Fibroblast of the aortic adventitia (primary cell): ENCODE data around the gene NRXN3. TPM values are rescaled to one million over a fixed set of nuclear protein-coding genes. Genes with fewer than 3 reads are reported as not detected.

Experiments
- DNase-seq: peaks from one replicate; pipeline ENCODE4 v3.0.0-alpha.2; 2010; ENCODE audit warnings: low read depth
- H3K4me3 ChIP-seq: 2 replicates; pipeline ENCODE4 v1.5.1; 2011; ENCODE audit warnings: low read depth, mild to moderate bottlenecking, control low read depth, low read length, moderate library complexity
- CTCF ChIP-seq: IDR thresholded peaks from 2 replicates; pipeline ENCODE4 v1.5.1; 2011; ENCODE audit warnings: mild to moderate bottlenecking, low read length, control low read depth, inconsistent platforms; ENCODE audit not compliant: insufficient read depth
- total RNA-seq: library from RNA; depleted of rRNA; stranded (reverse); fragments of >200 nt; gene quantifications from 2 replicates; pipeline ENCODE4 v1.2.3, GENCODE V29; 2012; ENCODE audit warnings: low replicate concordance

Gene NRXN3
- total RNA-seq, 1 donor, result 0.18 TPM

- no peak overlapping the region for H3K4me3 ChIP-seq
- DNase-seq, result no peak
- TF ChIP-seq CTCF, result no peak
Measured at GRCh38 chr14:78637908-78638475, 467.8 kb downstream of the NRXN3 start.

GRCh38 chr14:78638926-78639325 lies 468.8 kb downstream of the NRXN3 start:
- H3K4me3 ChIP-seq, result no peak overlapping the region
- TF ChIP-seq CTCF, result no peak
- DNase-seq, result no peak

DNA sequence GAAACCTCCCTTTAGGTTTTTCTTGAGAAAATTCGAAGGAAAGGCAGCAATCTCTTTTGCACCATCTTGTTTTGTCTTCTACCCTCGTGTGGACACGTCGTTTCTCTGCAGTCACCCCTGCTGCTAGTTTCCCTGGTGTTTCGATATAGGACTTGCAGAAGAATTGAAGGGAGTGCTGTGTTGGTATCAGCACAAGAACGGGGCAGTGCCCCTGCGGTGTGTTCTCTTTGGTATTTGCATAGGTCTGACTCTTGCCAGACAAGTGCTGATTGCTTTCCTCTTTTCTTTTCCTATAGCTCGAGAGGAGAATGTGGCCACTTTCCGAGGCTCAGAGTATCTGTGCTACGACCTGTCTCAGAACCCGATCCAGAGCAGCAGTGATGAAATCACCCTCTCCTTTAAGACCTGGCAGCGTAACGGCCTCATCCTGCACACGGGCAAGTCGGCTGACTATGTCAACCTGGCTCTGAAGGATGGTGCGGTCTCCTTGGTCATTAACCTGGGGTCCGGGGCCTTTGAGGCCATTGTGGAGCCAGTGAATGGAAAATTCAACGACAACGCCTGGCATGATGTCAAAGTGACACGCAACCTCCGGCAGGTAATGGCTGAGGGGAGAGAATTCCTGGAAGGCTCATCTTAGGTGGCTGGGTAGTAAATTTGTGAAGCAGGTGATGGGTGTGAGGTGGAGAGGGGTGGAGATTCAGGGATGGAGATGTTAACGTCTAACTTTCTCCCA lies 474.8 kb downstream of the NRXN3 start:
- TF ChIP-seq CTCF, result no peak
- H3K4me3 ChIP-seq, result no peak overlapping the region
- DNase-seq, result no peak

- TF ChIP-seq CTCF, result no peak
- no peak overlapping the region for H3K4me3 ChIP-seq
Measured at GRCh38 chr14:78652727-78653126, 482.6 kb downstream of the NRXN3 start.

GRCh38 chr14:78653173-78653572 lies 483.0 kb downstream of the NRXN3 start:
- no peak overlapping the region for H3K4me3 ChIP-seq
- no peak for DNase-seq
- no peak for TF ChIP-seq CTCF

More at GRCh38 chr14:78652727-78653126, 482.6 kb downstream of the NRXN3 start:
- no peak for DNase-seq

DNA sequence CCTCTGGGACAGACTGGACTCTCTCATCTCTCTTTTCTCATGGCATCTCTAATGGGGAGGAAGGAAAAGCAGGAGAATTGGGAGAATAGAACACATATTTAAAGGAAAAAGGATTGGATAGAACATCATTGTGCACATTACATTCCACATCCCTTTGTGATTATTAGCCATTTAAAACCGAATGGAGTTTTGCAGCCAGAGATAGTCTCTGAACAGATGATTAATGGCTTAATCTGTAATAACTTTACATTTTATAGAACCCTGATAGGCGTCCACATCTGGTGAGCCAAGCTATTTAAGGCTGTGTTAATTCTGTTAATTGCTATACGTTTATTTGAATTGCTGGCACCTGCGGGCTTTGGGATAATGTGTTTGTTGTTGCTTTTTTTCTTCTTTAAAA lies 487.3 kb downstream of the NRXN3 start:
- DNase-seq, result no peak
- TF ChIP-seq CTCF, result no peak
- H3K4me3 ChIP-seq, result no peak overlapping the region
